Caco-2 (cell line): ENCODE measurements around the gene GJB6. TPM values are rescaled to one million over a fixed set of nuclear protein-coding genes. Genes with fewer than 3 reads are reported as not detected.

Experiments
- BruUV-seq: library from RNA; stranded (reverse); fragments of 400-500 nt; replicated peaks from 2 replicates; lab custom pipeline; 2021; lab: Mats Ljungman, UMichigan
- CTCF ChIA-PET: fragments of 300-600 bp; sonication (Branson Sonifier 250); formaldehyde crosslinking; loops from one replicate; lab custom pipeline; 2022; ENCODE audit warnings: antibody characterized with exemption; lab: Charles Lee
- POLR2A ChIA-PET: fragments of 300-600 bp; sonication (Branson Sonifier 250); formaldehyde crosslinking; loops from one replicate; lab custom pipeline; 2022; ENCODE audit warnings: antibody characterized with exemption; lab: Charles Lee
- DNase-seq, 2 experiments: peaks; one replicate each; pipeline versions ENCODE4 v3.0.0 to v3.0.0-alpha.2; 2020 to 2022
- H3K27me3 ChIP-seq: replicated peaks from 2 replicates; pipeline ENCODE4 v1.6.0; 2011; ENCODE audit warnings: low read length; ENCODE audit not compliant: control insufficient read depth, insufficient read depth
- H3K36me3 ChIP-seq: 2 replicates; pipeline ENCODE4 v1.5.1; 2011; ENCODE audit warnings: low read length; ENCODE audit not compliant: control insufficient read depth, insufficient read depth
- H3K4me1 ChIP-seq: fragments of 250-450 bp; sonication (Bioruptor Pico); 2 replicates; pipeline ENCODE4 v1.5.1; 2020; ENCODE audit warnings: mild to moderate bottlenecking
- H3K4me3 ChIP-seq: 2 replicates; pipeline ENCODE4 v1.5.1; 2011; ENCODE audit warnings: low read depth, mild to moderate bottlenecking, control low read depth, low read length
- H3K9me3 ChIP-seq: fragments of 250-450 bp; sonication (Bioruptor Pico); 2 replicates; pipeline ENCODE4 v1.5.1; 2020; ENCODE audit warnings: mild to moderate bottlenecking, moderate library complexity
- H3K27ac Mint-ChIP-seq: one replicate; pipeline ENCODE4 v1.8.0; 2022; ENCODE audit warnings: mixed read lengths; ENCODE audit not compliant: unreplicated experiment
- H3K27me3 Mint-ChIP-seq: one replicate; pipeline ENCODE4 v1.8.0; 2022; ENCODE audit warnings: mixed read lengths; ENCODE audit not compliant: insufficient read depth, unreplicated experiment
- H3K36me3 Mint-ChIP-seq: one replicate; pipeline ENCODE4 v1.8.0; 2022; ENCODE audit warnings: mild to moderate bottlenecking, mixed read lengths; ENCODE audit not compliant: insufficient read depth, unreplicated experiment
- H3K4me1 Mint-ChIP-seq: one replicate; pipeline ENCODE4 v1.8.0; 2022; ENCODE audit warnings: low read depth, mixed read lengths; ENCODE audit not compliant: unreplicated experiment
- H3K4me3 Mint-ChIP-seq: one replicate; pipeline ENCODE4 v1.8.0; 2022; ENCODE audit warnings: mild to moderate bottlenecking, moderate library complexity, mixed read lengths; ENCODE audit not compliant: unreplicated experiment
- H3K9me3 Mint-ChIP-seq: one replicate; pipeline ENCODE4 v1.8.0; 2022; ENCODE audit warnings: mixed read lengths; ENCODE audit not compliant: unreplicated experiment
- intact Hi-C: fragments of 100-400 bp; cut with micrococcal nuclease; formaldehyde crosslinking; loops from one replicate; pipeline ENCODE4 v1.10.0; 2022; ENCODE audit not compliant: unreplicated experiment
- total RNA-seq: library from RNA; stranded (reverse); gene quantifications from 2 replicates; pipeline ENCODE4 v1.2.3, GENCODE V29; 2022
- TF ChIP-seq, protein P1 (sequence below), 2 experiments: fragments of 200-600 bp in 1 of 2; IDR thresholded peaks; 1 replicate in 1 of 2; 2 replicates in 1 of 2; pipeline versions ENCODE4 v1.5.1 to v1.8.0; 2011 to 2022; ENCODE audit warnings: antibody characterized with exemption in 1 of 2, control low read depth in 1 of 2, inconsistent platforms in 1 of 2, low read depth in 1 of 2, low read length in 1 of 2, mild to moderate bottlenecking in 1 of 2, moderate library complexity in 1 of 2; ENCODE audit not compliant: insufficient read depth in 1 of 2, severe bottlenecking in 1 of 2, unreplicated experiment in 1 of 2

The GJB6 gene
- total RNA-seq, 1 experiment from 2014 or later = not detected

DNA sequence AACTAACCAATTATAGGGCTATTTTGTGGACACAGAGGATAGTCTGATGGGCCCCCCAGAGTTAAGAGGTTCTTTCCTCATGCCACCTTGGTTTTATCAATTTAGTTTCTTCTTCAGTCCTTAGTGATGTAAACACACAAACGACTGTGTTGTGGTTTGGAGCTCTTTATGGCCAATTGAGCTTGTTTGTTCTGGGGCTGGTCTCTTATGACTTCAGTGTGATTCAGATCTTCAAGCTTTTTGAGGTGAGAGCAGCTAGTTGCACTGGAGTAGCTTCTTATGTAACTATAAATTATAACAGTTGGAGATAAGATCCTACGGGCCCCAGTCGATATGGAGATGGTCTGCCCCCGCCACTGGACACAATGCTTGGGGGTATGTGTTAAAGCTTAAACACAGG, 22.0 kb upstream of the GJB6 start:
- intact Hi-C loops = no loop called here
- POLR2A ChIA-PET = no interaction called here

DNA sequence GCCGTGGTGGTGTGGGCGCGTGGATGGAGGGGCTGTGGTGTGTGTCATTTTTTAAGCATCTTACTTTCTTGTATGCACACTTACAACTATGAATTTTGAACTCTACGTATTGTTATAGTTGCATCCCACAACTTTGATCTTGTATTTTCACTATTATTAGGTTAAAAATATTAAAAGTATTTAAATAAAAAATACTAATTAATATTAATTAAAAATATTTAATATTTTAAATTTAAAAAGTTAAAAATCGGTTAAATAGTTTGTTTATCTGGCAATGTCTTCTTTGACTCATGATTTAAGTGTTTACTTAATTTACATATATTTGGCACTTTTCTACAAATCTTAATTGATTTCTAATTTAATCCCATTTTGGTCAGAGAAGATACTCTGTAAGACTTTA, 17.8 kb upstream of the GJB6 start:
- Histone ChIP-seq H3K4me1 (no peaks in the 10 kb centered on the region), H3K4me3 (no peak overlapping the region), H3K27me3 (no peaks in the 10 kb centered on the region), H3K36me3 (no peaks in the 10 kb centered on the region), H3K9me3 (no peaks in the 10 kb centered on the region)
- BruUV-seq = no TSS peak
- H3K36me3 Mint-ChIP-seq = no peaks in the 10 kb centered on the region
- CTCF ChIA-PET = no interaction called here
- POLR2A ChIA-PET = no interaction called here
- no peaks in the 10 kb centered on the region for H3K9me3 Mint-ChIP-seq
- intact Hi-C loops = no loop called here
- H3K27me3 Mint-ChIP-seq = peaks cover 17% of the 10 kb centered on the region
- no peak overlapping the region for H3K4me3 Mint-ChIP-seq
- H3K4me1 Mint-ChIP-seq = no peaks in the 10 kb centered on the region
- TF ChIP-seq, protein P1, sequence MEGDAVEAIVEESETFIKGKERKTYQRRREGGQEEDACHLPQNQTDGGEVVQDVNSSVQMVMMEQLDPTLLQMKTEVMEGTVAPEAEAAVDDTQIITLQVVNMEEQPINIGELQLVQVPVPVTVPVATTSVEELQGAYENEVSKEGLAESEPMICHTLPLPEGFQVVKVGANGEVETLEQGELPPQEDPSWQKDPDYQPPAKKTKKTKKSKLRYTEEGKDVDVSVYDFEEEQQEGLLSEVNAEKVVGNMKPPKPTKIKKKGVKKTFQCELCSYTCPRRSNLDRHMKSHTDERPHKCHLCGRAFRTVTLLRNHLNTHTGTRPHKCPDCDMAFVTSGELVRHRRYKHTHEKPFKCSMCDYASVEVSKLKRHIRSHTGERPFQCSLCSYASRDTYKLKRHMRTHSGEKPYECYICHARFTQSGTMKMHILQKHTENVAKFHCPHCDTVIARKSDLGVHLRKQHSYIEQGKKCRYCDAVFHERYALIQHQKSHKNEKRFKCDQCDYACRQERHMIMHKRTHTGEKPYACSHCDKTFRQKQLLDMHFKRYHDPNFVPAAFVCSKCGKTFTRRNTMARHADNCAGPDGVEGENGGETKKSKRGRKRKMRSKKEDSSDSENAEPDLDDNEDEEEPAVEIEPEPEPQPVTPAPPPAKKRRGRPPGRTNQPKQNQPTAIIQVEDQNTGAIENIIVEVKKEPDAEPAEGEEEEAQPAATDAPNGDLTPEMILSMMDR (IDR thresholded peaks at IDR 0.05; ENCODE audit: insufficient read depth in 1 of 2, low read depth in 1 of 2, low read length in 1 of 2, severe bottlenecking in 1 of 2, unreplicated experiment in 1 of 2) = no peak
- no peak for DNase-seq
- H3K27ac Mint-ChIP-seq = no peak overlapping the region

More for the DNA sequence above, 22.0 kb upstream of the GJB6 start:
- Histone ChIP-seq H3K4me1 (no peaks in the 10 kb centered on the region), H3K4me3 (no peak overlapping the region), H3K9me3 (no peaks in the 10 kb centered on the region), H3K36me3 (no peaks in the 10 kb centered on the region), H3K27me3 (no peaks in the 10 kb centered on the region)
- DNase-seq = no peak
- no TSS peak for BruUV-seq
- no peak overlapping the region for H3K27ac Mint-ChIP-seq
- no peaks in the 10 kb centered on the region for H3K9me3 Mint-ChIP-seq
- TF ChIP-seq, protein P1 (IDR thresholded peaks at IDR 0.05; ENCODE audit: insufficient read depth in 1 of 2, low read depth in 1 of 2, low read length in 1 of 2, severe bottlenecking in 1 of 2, unreplicated experiment in 1 of 2) = no peak
- H3K27me3 Mint-ChIP-seq = peaks cover 19% of the 10 kb centered on the region
- no peaks in the 10 kb centered on the region for H3K36me3 Mint-ChIP-seq
- CTCF ChIA-PET = interaction anchor here (1.1 kb wide), 1 partner anchor 57 kb away, joined by 3 read pairs; no protein-coding TSS in a partner anchor
- no peaks in the 10 kb centered on the region for H3K4me1 Mint-ChIP-seq
- no peak overlapping the region for H3K4me3 Mint-ChIP-seq

DNA sequence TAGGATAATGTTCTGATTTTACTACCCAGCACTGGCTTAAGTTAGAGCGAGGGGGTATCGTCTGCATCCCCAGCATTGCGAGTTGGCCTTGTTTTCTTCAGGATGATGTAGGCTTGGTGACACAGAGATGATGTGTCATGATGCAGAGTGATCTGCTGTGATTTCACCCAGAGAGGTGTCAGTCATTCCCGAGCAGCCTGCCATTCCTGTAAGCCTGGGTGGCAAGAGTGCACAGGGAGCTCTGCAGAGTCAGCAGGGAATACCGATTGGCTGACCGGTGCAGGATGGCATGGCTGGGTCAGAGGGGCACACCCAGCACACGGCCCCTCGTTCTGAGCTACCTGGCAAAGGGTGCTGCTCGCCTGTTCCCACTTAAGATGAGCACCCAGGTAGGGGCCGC, 15.8 kb upstream of the GJB6 start:
- intact Hi-C loops = no loop called here

More for the DNA sequence above, 15.8 kb upstream of the GJB6 start:
- POLR2A ChIA-PET = no interaction called here
- Mint-ChIP-seq H3K27me3 (peaks cover 9% of the 10 kb centered on the region), H3K4me1 (no peaks in the 10 kb centered on the region), H3K27ac (no peak overlapping the region), H3K36me3 (no peaks in the 10 kb centered on the region), H3K4me3 (no peak overlapping the region), H3K9me3 (no peaks in the 10 kb centered on the region)
- no peaks in the 10 kb centered on the region for H3K27me3 ChIP-seq
- H3K36me3 ChIP-seq = no peaks in the 10 kb centered on the region
- CTCF ChIA-PET = no interaction called here
- TF ChIP-seq, protein P1 (IDR thresholded peaks at IDR 0.05; ENCODE audit: insufficient read depth in 1 of 2, low read depth in 1 of 2, low read length in 1 of 2, severe bottlenecking in 1 of 2, unreplicated experiment in 1 of 2) = no peak
- no TSS peak for BruUV-seq
- no peak for DNase-seq
- H3K9me3 ChIP-seq = 0 out of 2 replicates have a peak, but pooled peaks cover under 1% of the 10 kb centered on the region
- no peak overlapping the region for H3K4me3 ChIP-seq
- no peaks in the 10 kb centered on the region for H3K4me1 ChIP-seq
